Nephron (organoid): ENCODE data around the gene TMEM117.
"Not testable (repeated sequence)": the region's sequence is repeated elsewhere in the genome, so short reads cannot be mapped to it uniquely, and the experiment has no call there.

Experiments used
- H3K27ac Mint-ChIP-seq, 3 experiments: 2 replicates each; pipeline ENCODE4 v1.8.0; 2020; ENCODE audit warnings: mixed read lengths in 3 of 3, mild to moderate bottlenecking in 2 of 3, moderate library complexity in 1 of 3
- H3K27me3 Mint-ChIP-seq: 2 replicates; pipeline ENCODE4 v1.8.0; 2021; ENCODE audit warnings: low read depth, mild to moderate bottlenecking, moderate library complexity, mixed read lengths
- H3K36me3 Mint-ChIP-seq: 2 replicates; pipeline ENCODE4 v1.8.0; 2020; ENCODE audit warnings: low read depth, mixed read lengths
- H3K4me1 Mint-ChIP-seq: 2 replicates; pipeline ENCODE4 v1.8.0; 2020; ENCODE audit warnings: mixed read lengths
- H3K4me3 Mint-ChIP-seq, 3 experiments: 2 replicates each; pipeline ENCODE4 v1.8.0; 2020; ENCODE audit warnings: mild to moderate bottlenecking in 3 of 3, mixed read lengths in 3 of 3, moderate library complexity in 2 of 3
- H3K9me3 Mint-ChIP-seq: 2 replicates; pipeline ENCODE4 v1.8.0; 2020; ENCODE audit warnings: mixed read lengths
- TF ChIP-seq, protein P1 (sequence below), 3 experiments: fragments of 200-600 bp; sonication (generic); IDR thresholded peaks; one replicate each; pipeline ENCODE4 v1.5.0; 2021; ENCODE audit warnings: antibody characterized with exemption in 3 of 3; ENCODE audit not compliant: unreplicated experiment in 3 of 3

Gene TMEM117

DNA sequence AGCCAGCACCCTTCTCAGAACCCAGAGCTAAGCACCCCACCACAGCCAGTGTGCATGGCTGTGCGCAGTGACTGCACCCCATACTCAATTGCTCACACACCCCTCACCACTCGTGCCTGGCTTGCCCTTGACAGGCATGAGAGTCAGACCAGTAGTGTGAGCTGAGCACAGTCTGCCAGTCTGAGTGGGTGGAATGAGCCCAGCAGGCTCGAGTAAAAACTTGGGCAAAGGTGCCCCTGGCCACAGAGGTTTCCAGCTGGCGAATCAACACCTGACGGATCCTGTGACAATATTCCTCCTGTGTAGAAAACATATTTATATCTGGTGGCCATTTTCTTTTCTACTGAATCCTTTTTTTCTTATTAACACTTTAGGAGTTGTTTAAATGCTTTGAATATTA is 202.5 kb downstream of the TMEM117 start:
- Mint-ChIP-seq H3K4me3 (no peak overlapping the region), H3K36me3 (peaks cover under 1% of the 10 kb centered on the region), H3K27ac (no peak overlapping the region), H3K9me3 (no peaks in the 10 kb centered on the region), H3K4me1 (no peaks in the 10 kb centered on the region), H3K27me3 (no peaks in the 10 kb centered on the region)
- TF ChIP-seq, protein P1, sequence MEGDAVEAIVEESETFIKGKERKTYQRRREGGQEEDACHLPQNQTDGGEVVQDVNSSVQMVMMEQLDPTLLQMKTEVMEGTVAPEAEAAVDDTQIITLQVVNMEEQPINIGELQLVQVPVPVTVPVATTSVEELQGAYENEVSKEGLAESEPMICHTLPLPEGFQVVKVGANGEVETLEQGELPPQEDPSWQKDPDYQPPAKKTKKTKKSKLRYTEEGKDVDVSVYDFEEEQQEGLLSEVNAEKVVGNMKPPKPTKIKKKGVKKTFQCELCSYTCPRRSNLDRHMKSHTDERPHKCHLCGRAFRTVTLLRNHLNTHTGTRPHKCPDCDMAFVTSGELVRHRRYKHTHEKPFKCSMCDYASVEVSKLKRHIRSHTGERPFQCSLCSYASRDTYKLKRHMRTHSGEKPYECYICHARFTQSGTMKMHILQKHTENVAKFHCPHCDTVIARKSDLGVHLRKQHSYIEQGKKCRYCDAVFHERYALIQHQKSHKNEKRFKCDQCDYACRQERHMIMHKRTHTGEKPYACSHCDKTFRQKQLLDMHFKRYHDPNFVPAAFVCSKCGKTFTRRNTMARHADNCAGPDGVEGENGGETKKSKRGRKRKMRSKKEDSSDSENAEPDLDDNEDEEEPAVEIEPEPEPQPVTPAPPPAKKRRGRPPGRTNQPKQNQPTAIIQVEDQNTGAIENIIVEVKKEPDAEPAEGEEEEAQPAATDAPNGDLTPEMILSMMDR (IDR thresholded peaks at IDR 0.05; ENCODE audit: unreplicated experiment in 3 of 3): no peak

DNA sequence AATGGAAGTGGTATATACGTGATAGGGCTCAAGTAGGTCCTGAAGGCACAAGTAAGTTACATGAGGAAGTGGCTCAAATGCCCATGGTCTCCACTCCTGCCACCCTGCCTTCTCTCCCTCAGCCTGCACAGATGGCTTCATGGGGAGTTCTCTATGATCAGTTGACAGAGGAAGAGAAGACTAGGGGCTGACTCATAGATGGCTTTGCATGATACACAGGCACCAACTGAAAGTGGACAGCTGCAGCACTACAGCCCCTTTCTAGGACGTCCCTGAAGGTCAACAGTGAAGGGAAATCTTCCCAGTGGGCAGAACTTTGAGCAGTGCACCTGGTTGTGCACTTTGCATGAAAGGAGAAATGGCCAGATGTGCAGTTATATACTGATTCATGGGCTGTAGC is 208.6 kb downstream of the TMEM117 start:
- H3K9me3 Mint-ChIP-seq, H3K27me3 Mint-ChIP-seq, H3K4me3 Mint-ChIP-seq, H3K27ac Mint-ChIP-seq, H3K4me1 Mint-ChIP-seq: not testable (repeated sequence)
- H3K36me3 Mint-ChIP-seq: peaks cover 14% of the 10 kb centered on the region

DNA sequence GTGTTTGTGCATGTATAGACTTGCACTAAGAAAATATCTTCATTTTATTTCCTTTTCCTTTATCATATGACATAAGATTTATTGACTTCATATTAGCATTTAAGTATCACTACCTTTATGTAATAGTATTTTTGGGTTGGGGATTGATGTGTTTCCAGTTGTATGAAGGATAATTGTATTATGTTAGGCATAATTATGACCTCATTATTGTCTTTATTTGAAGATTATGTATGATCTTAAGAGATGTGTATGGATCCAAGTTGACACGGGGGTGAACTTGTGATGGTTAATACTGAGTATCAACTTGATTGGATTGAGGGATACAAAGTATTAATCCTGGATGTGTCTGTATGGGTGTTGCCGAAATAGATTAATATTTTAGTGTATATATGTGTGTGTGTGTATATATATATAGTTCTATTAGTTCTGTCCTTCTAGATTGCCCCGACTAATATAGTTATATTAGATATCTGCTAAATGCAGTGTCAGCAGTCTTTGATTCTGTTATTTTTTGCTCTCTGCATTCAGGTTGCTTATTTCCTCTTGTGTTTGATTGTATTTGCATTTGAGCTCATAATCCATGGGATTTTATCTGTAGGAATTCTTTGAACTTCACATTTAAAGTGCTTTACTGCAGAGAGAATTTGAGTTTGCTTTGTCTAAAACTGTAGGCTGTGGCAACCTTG is 211.0 kb downstream of the TMEM117 start:
- Mint-ChIP-seq H3K27me3 (no peaks in the 10 kb centered on the region), H3K4me1 (no peaks in the 10 kb centered on the region), H3K9me3 (peaks cover 4% of the 10 kb centered on the region), H3K36me3 (peaks cover 14% of the 10 kb centered on the region), H3K4me3 (no peak overlapping the region), H3K27ac (no peak overlapping the region)
- TF ChIP-seq, protein P1 (IDR thresholded peaks at IDR 0.05; ENCODE audit: unreplicated experiment in 3 of 3): no peak

DNA sequence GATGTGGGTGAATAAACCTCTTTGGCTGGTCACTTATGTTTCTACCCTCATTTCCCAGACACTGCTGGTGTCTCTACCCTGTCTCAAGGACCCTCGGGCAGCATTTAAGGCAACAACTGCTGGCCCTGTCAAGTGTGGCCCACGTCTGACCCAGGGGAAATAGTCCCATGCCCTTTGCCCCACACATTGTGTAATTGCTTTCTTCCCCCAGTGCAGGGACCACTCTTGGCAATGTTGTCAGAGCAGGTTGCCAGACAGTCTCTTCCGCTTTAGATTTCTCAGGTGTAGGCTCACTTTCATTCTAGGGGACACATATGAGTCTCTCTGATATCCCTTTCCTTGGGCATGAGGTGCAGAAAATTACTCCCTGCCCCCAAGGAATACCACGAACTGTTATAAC is 216.7 kb downstream of the TMEM117 start:
- Mint-ChIP-seq H3K4me3 (no peak overlapping the region), H3K9me3 (no peaks in the 10 kb centered on the region), H3K27ac (no peak overlapping the region), H3K36me3 (no peaks in the 10 kb centered on the region), H3K27me3 (no peaks in the 10 kb centered on the region), H3K4me1 (peaks cover 5% of the 10 kb centered on the region)
- TF ChIP-seq, protein P1 (IDR thresholded peaks at IDR 0.05; ENCODE audit: unreplicated experiment in 3 of 3): no peak

DNA sequence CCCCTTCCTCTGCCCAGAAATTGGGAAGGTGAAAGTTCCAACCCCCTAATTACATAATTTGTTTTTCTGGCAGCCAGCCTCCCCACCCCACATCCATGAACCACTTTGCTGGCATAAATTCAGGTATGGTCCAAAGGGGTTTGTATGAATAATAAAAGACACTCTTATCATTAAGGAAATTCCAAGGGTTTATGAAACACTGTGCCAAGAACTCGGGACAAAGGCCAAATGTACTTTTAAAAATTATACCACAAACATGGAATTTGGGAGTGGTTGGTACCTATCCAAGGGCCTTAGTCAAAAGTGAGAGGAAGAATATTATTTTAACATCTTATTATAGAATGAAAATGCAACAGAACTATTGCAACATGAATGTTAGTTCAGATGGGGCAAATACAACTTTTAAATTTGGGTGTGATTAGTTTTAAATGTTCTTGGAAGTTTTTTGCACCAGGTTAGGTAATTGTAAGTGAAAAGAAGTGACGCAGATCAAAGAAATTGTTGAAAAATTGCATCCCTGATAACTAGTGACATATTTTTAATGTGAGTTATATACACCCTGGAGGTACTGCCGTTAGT is 217.8 kb downstream of the TMEM117 start:
- Mint-ChIP-seq H3K36me3 (no peaks in the 10 kb centered on the region), H3K9me3 (no peaks in the 10 kb centered on the region), H3K4me3 (no peak overlapping the region), H3K27ac (no peak overlapping the region), H3K4me1 (peaks cover 5% of the 10 kb centered on the region), H3K27me3 (no peaks in the 10 kb centered on the region)
- TF ChIP-seq, protein P1 (IDR thresholded peaks at IDR 0.05; ENCODE audit: unreplicated experiment in 3 of 3): no peak

DNA sequence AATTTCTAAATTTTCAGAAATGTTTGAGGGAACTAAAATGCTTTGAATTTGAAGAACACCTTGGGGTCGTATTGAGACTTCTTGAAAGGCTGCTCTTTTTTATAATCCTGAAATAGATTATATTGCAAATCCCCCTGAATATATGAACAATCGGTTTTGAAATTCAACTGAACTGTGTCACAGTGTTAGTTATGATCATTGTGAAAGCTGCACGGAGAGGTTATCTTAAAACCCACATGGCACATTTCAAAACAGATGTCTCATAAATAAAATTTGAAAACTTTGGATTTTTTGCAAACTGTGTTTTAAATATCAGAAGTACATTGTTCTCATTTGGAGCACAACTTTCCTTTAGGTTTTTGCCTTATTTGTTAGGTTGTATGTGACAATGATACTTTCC is 218.4 kb downstream of the TMEM117 start:
- H3K36me3 Mint-ChIP-seq: no peaks in the 10 kb centered on the region
- no peak overlapping the region for H3K4me3 Mint-ChIP-seq
- H3K9me3 Mint-ChIP-seq: no peaks in the 10 kb centered on the region
- no peaks in the 10 kb centered on the region for H3K27me3 Mint-ChIP-seq
- peaks cover 5% of the 10 kb centered on the region for H3K4me1 Mint-ChIP-seq
- no peak overlapping the region for H3K27ac Mint-ChIP-seq
- TF ChIP-seq, protein P1 (IDR thresholded peaks at IDR 0.05; ENCODE audit: unreplicated experiment in 3 of 3): no peak
